Upper lobe of right lung (tissue), 1 donor: ENCODE results near the gene WDR81. TPM values are rescaled to one million over a fixed set of nuclear protein-coding genes. Genes with fewer than 3 reads are reported as not detected.
A peak's percentile ranks its signal among the peaks of the same experiment; 100 is the strongest.

ENCODE experiments used
- ATAC-seq: fragments of 200-7000 bp; cut with Tn5 transposase; one replicate; pipeline ENCODE4 v1.9.1; 2020; ENCODE audit warnings: mild to moderate bottlenecking, moderate library complexity
- DNase-seq: peaks from one replicate; pipeline ENCODE4 v3.0.0-alpha.2; 2020
- H3K27ac ChIP-seq: fragments of 200-600 bp; one replicate; pipeline ENCODE4 v1.8.0; 2022
- H3K27me3 ChIP-seq: fragments of 200-600 bp; one replicate; pipeline ENCODE4 v1.8.0; 2022; ENCODE audit warnings: mild to moderate bottlenecking
- H3K36me3 ChIP-seq: fragments of 200-600 bp; one replicate; pipeline ENCODE4 v1.8.0; 2022
- H3K4me1 ChIP-seq: fragments of 200-600 bp; one replicate; pipeline ENCODE4 v1.8.0; 2022
- H3K4me3 ChIP-seq: fragments of 200-600 bp; one replicate; pipeline ENCODE4 v1.8.0; 2022; ENCODE audit warnings: mild to moderate bottlenecking
- H3K9me3 ChIP-seq: fragments of 200-600 bp; one replicate; pipeline ENCODE4 v1.8.0; 2022
- intact Hi-C: fragments of 100-400 bp; cut with DNase I; formaldehyde crosslinking; loops from one replicate; pipeline ENCODE4 v1.11.0; 2022
- total RNA-seq: library from RNA; stranded (reverse); fragmentation: NEBNext Ultra II Directional; extraction: Animal tissue kit (Norgen Biotek cat#: 25700); gene quantifications from one replicate; pipeline ENCODE4 v1.2.1, GENCODE V29; 2021
- TF ChIP-seq, protein P1 (sequence below): fragments of 200-600 bp; IDR thresholded peaks from one replicate; pipeline ENCODE4 v1.8.0; 2022; ENCODE audit warnings: antibody characterized with exemption
- donor health status: DM: no; HTN: yes; CAD: no; lungs with severe emphysema.

WDR81 gene
- total RNA-seq, 1 donor from 2014 or later: 43.9 TPM

DNA sequence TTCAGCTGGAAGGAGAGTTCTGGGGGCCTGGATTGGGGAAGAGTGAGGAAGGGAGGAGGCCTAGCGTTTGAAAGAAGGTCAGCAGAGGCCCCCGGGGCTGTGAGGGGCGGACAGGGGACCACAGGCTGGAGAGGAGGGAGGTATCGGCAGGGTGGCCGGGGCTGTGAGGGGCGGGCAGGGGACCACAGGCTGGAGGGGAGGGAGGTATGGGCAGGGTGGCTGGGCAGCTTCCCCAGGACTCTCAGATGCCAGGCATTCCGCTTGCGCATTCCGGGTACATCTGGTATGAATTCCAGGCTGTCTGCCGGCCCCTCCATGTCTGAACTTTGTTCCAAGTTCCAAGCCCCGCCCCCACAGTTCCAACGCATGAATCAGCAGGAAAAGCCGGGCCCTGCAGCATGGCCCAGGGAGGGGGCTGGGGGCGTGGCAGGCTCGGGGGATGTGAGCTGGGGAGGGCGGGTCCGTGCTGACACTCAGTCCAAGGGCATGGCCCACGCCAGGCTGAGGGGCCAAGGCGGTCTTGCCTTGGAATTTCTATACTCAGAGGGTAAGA is 10.0 kb upstream of the WDR81 start:
- H3K9me3 ChIP-seq: no peaks in the 10 kb centered on the region
- ATAC-seq: peak; percentile 36
- DNase-seq: peak; percentile 98
- TF ChIP-seq, protein P1, sequence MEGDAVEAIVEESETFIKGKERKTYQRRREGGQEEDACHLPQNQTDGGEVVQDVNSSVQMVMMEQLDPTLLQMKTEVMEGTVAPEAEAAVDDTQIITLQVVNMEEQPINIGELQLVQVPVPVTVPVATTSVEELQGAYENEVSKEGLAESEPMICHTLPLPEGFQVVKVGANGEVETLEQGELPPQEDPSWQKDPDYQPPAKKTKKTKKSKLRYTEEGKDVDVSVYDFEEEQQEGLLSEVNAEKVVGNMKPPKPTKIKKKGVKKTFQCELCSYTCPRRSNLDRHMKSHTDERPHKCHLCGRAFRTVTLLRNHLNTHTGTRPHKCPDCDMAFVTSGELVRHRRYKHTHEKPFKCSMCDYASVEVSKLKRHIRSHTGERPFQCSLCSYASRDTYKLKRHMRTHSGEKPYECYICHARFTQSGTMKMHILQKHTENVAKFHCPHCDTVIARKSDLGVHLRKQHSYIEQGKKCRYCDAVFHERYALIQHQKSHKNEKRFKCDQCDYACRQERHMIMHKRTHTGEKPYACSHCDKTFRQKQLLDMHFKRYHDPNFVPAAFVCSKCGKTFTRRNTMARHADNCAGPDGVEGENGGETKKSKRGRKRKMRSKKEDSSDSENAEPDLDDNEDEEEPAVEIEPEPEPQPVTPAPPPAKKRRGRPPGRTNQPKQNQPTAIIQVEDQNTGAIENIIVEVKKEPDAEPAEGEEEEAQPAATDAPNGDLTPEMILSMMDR: no peak
- H3K36me3 ChIP-seq: peaks cover 32% of the 10 kb centered on the region
- H3K4me3 ChIP-seq: peak overlapping the region; percentile 90
- intact Hi-C loops: loop anchor here (10.0 kb wide), 2 partner anchors 70 to 110 kb away; partner anchors contain the start of gene SMYD4
- peaks cover 54% of the 10 kb centered on the region for H3K4me1 ChIP-seq
- H3K27ac ChIP-seq: peak overlapping the region; percentile 98
- H3K27me3 ChIP-seq: no peaks in the 10 kb centered on the region

DNA sequence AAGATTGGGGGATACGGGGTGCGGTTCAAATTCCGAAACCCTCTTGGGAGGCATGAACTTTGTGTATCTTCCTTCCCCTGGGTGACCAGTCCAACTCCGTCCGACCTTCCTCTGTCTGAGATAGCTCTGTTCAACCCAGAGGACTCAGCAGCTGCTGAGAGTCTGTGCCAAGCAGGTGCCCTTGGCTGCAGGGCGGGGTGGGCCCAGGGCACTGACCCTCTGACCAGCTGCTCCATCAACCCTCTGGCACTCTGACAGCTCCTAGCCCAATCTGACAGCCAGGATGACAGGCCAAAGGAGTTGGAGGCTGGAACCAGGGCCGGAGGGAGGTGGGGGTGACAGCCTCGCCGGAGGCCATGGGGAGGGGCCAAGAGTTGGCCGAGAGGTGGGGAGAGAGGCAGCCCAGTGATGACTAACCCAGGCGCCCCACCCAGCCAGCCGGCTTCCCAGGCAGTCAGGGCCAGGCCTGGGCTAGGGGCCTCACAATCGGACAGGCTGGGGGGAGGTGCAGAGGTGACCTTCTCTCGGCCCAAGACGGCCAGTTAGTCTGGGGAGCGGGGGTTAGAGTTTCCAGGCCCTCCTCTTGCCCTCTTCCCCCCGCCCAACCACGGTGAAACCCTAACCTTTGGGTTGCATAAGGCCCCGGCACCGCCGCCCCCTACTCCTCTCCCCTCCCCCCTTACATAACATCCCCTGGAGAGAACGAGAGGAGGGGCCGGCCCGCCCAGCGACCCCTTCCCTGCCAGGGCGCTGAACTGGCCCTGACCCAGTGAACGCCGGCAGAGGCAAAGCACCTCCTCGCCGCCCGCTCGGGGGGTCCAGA is 9.3 kb upstream of the WDR81 start:
- Histone ChIP-seq H3K27ac (peak overlapping the region; percentile 98), H3K4me1 (peaks cover 50% of the 10 kb centered on the region)
- intact Hi-C loops: loop anchor here (10.0 kb wide), 2 partner anchors 70 to 110 kb away; partner anchors contain the start of gene SMYD4

DNA sequence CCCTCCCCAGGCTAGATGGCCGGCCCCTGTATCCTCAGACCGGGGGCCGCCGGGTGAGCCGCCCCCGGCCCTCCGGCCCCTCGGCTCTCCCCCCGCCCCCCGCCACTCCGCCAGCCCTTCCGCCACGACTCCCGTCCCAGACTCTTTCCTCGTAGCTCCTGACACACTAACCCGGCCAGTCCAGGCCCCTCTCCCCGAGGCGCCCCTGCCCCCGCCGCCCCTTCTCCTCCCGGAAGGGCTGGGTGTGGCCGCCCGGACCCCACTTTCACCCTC is 8.8 kb upstream of the WDR81 start:
- ATAC-seq (no peak), DNase-seq (no peak)
- intact Hi-C loops: loop anchor here (10.0 kb wide), 2 partner anchors 69 to 109 kb away; partner anchors contain the start of gene SMYD4
- Histone ChIP-seq H3K4me3 (peak overlapping the region; percentile 90), H3K36me3 (peaks cover 32% of the 10 kb centered on the region), H3K4me1 (peaks cover 50% of the 10 kb centered on the region), H3K27ac (peak overlapping the region; percentile 98), H3K27me3 (no peaks in the 10 kb centered on the region), H3K9me3 (no peaks in the 10 kb centered on the region)
- TF ChIP-seq, protein P1: no peak

More for the DNA sequence above, 9.3 kb upstream of the WDR81 start:
- Histone ChIP-seq H3K4me3 (peak overlapping the region; percentile 90), H3K27me3 (no peaks in the 10 kb centered on the region), H3K9me3 (no peaks in the 10 kb centered on the region), H3K36me3 (peaks cover 32% of the 10 kb centered on the region)
- DNase-seq (peak; percentile 93), ATAC-seq (peak; percentile 49)
- TF ChIP-seq, protein P1: no peak

DNA sequence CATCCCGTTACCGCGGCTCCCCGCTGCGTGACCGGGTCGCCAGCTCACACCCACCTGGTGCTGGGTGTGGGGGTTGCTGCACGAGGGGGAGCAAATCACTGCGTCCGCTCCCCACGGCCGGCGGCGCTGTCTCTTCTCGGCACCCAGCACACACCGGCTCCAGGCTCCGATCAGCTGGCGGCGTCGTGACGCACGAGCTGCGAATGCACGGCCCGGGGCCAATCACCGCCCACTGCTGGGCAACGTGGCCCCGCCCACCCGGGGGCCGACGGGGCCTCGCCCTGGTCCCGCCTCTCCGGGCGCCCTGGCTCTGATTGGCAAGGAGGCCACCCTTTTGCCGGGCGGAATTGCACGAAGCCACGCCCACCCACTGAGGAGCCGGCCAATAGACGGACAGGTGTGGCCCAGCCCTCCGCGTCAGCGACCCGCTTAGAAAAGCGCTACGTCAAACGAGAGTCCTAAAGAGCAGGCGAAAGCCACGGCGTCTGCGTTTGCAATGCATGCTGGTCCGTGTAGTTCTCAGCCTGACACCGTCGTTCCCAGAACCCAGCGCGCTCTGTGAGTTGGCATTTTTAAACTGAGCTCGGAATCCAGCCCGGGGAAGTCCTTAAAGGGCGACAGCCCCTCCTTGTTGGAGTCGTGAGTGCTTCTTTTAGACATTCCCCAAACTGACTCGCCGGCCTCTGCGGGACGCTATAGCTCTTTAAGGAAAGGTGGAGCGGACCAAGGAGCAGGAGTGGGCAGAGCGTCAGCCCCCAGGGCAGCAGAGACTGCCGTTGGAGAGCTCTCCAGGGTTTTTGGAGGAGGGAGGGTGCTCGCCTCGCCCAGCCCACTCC is 8.2 kb upstream of the WDR81 start:
- DNase-seq (peak; percentile 100), ATAC-seq (peak; percentile 84)
- Histone ChIP-seq H3K27me3 (no peaks in the 10 kb centered on the region), H3K27ac (peak overlapping the region; percentile 98), H3K4me1 (peaks cover 50% of the 10 kb centered on the region), H3K4me3 (peak overlapping the region; percentile 90), H3K9me3 (no peaks in the 10 kb centered on the region), H3K36me3 (peaks cover 29% of the 10 kb centered on the region)
- intact Hi-C loops: loop anchor here (10.0 kb wide), 2 partner anchors 69 to 109 kb away; partner anchors contain the start of gene SMYD4
- TF ChIP-seq, protein P1: peak; percentile 12

DNA sequence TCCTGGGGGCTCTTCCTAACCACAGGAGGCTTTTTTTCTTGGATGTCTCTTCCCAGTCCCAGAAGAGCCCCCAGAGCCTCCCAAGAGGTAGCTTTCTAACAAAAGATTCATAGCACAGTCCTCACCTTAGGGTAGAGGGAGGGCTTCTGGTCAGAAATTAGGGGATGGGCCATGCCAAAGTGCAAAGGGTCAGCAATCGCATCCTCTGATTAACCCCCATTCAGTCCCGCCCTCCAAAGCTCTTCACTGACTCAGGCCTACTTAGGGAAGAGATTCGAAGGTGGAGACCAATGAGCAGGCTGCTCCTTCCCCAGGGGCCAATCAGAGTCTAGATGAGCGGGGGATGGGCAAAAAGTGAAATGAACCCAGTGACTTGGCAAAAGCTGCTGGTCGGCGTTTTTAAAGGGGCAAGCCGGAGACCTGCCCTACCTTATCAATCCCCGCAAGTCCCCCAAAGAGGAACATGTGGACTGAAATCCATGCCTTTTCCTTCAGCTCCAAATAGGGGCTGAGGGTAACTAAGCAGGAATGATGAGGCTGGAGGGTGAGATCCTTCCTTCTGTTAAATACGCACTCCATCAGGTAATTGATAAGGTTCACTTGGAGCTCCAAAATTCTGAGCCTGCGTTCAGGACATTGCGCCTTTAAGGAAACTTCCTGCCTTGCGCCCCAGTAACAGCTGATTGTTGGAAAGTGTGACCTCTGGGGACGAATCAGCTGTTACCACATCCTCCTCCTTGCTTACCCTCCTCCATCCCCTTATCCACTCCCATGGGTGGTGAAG is 7.4 kb upstream of the WDR81 start:
- Histone ChIP-seq H3K4me1 (peaks cover 44% of the 10 kb centered on the region), H3K36me3 (peaks cover 21% of the 10 kb centered on the region), H3K27me3 (no peaks in the 10 kb centered on the region), H3K27ac (peak overlapping the region; percentile 94), H3K9me3 (no peaks in the 10 kb centered on the region), H3K4me3 (peak overlapping the region; percentile 61)
- TF ChIP-seq, protein P1: peak; percentile 3
- DNase-seq (peak; percentile 89), ATAC-seq (peak; percentile 71)
- intact Hi-C loops: loop anchor here (10.0 kb wide), 2 partner anchors 68 to 108 kb away; partner anchors contain the start of gene SMYD4
